GM23338 (cell line): ENCODE data around the gene R3HDM4. TPM values are rescaled to one million over a fixed set of nuclear protein-coding genes. Genes with fewer than 3 reads are reported as not detected.

Experiments used
- ATAC-seq: fragments of 200-7000 bp; cut with Tn5 transposase; 3 replicates; pipeline ENCODE4 v1.9.1; 2020
- DNase-seq: peaks from one replicate; pipeline ENCODE4 v3.0.0-alpha.2; 2015; ENCODE audit warnings: low spot score
- H2AFZ ChIP-seq: fragments of 200-600 bp; sonication (generic); 2 replicates; pipeline ENCODE4 v1.8.0; 2016; ENCODE audit warnings: antibody characterized with exemption, mild to moderate bottlenecking, moderate library complexity
- H3F3A ChIP-seq: fragments of 200-600 bp; sonication (generic); replicated peaks from 2 replicates; pipeline ENCODE4 v1.8.0; 2017; ENCODE audit warnings: antibody characterized with exemption, mixed run types, low read depth
- H3K27ac ChIP-seq: fragments of 200-600 bp; sonication (generic); 2 replicates; pipeline ENCODE4 v1.6.1; 2016; ENCODE audit warnings: low read depth
- H3K27me3 ChIP-seq: fragments of 200-600 bp; sonication (generic); 2 replicates; pipeline ENCODE4 v1.8.0; 2016; ENCODE audit warnings: mild to moderate bottlenecking, mixed run types, moderate library complexity; ENCODE audit not compliant: insufficient read depth
- H3K36me3 ChIP-seq: fragments of 200-600 bp; sonication (generic); 2 replicates; pipeline ENCODE4 v1.8.0; 2016; ENCODE audit warnings: mild to moderate bottlenecking; ENCODE audit not compliant: insufficient read depth
- H3K4me1 ChIP-seq: fragments of 200-600 bp; sonication (generic); 2 replicates; pipeline ENCODE4 v1.8.0; 2016; ENCODE audit warnings: mild to moderate bottlenecking, moderate library complexity; ENCODE audit not compliant: insufficient read depth
- H3K4me2 ChIP-seq: fragments of 200-600 bp; sonication (generic); 2 replicates; pipeline ENCODE4 v1.7.1; 2017; ENCODE audit warnings: mixed run types
- H3K4me3 ChIP-seq: fragments of 200-600 bp; sonication (generic); 2 replicates; pipeline ENCODE4 v1.6.1; 2016; ENCODE audit warnings: mixed run types
- H3K79me2 ChIP-seq: fragments of 200-600 bp; sonication (generic); replicated peaks from 2 replicates; pipeline ENCODE4 v1.8.0; 2017; ENCODE audit warnings: mild to moderate bottlenecking; ENCODE audit not compliant: insufficient read depth
- H3K9me2 ChIP-seq: fragments of 200-600 bp; sonication (generic); 2 replicates; pipeline ENCODE4 v1.8.0; 2017; ENCODE audit not compliant: insufficient read depth
- H4K20me1 ChIP-seq: fragments of 200-600 bp; sonication (generic); replicated peaks from 2 replicates; pipeline ENCODE4 v1.8.0; 2017; ENCODE audit warnings: mild to moderate bottlenecking; ENCODE audit not compliant: insufficient read depth
- H3K27ac Mint-ChIP-seq: 2 replicates; pipeline ENCODE4 v1.8.0; 2020; ENCODE audit warnings: inconsistent platforms, mild to moderate bottlenecking, moderate library complexity, mixed read lengths
- H3K27me3 Mint-ChIP-seq: 3 replicates; pipeline ENCODE4 v1.8.0; 2022; ENCODE audit warnings: low read depth, mild to moderate bottlenecking, moderate library complexity, mixed read lengths, inconsistent platforms; ENCODE audit not compliant: insufficient read depth, poor library complexity
- H3K36me3 Mint-ChIP-seq: 3 replicates; pipeline ENCODE4 v1.8.0; 2021; ENCODE audit warnings: low read depth, mild to moderate bottlenecking, inconsistent platforms, moderate library complexity, mixed read lengths
- H3K4me1 Mint-ChIP-seq: 3 replicates; pipeline ENCODE4 v1.8.0; 2020; ENCODE audit warnings: mild to moderate bottlenecking, inconsistent platforms, mixed read lengths
- H3K4me3 Mint-ChIP-seq: 3 replicates; pipeline ENCODE4 v1.8.0; 2021; ENCODE audit warnings: moderate library complexity, mild to moderate bottlenecking, inconsistent platforms, mixed read lengths
- H3K9me3 Mint-ChIP-seq: 3 replicates; pipeline ENCODE4 v1.8.0; 2020; ENCODE audit warnings: moderate library complexity, mild to moderate bottlenecking, inconsistent platforms, mixed read lengths
- CREB1 ChIP-seq: fragments of 250-450 bp; sonication (Bioruptor Pico); IDR thresholded peaks from 2 replicates; pipeline ENCODE4 v1.5.0; 2020; ENCODE audit warnings: low read depth, mild to moderate bottlenecking, moderate library complexity
- EZH2 ChIP-seq: fragments of 200-600 bp; sonication (generic); IDR thresholded peaks from one replicate; pipeline ENCODE4 v1.8.0; 2017; ENCODE audit warnings: antibody characterized with exemption, mild to moderate bottlenecking, low read depth; ENCODE audit not compliant: unreplicated experiment
- EZH2phosphoT487 ChIP-seq: fragments of 200-600 bp; sonication (generic); IDR thresholded peaks from one replicate; pipeline ENCODE4 v1.8.1; 2018; ENCODE audit warnings: antibody characterized with exemption; ENCODE audit not compliant: unreplicated experiment
- JUNB ChIP-seq: IDR thresholded peaks from one replicate; pipeline ENCODE4 v1.6.1; 2016; ENCODE audit warnings: antibody characterized with exemption; ENCODE audit not compliant: unreplicated experiment
- NANOG ChIP-seq: IDR thresholded peaks from 2 replicates; pipeline ENCODE4 v1.6.1; 2016; ENCODE audit warnings: antibody characterized with exemption, borderline replicate concordance
- POLR2AphosphoS5 ChIP-seq: IDR thresholded peaks from 2 replicates; pipeline ENCODE4 v1.6.1; 2016; ENCODE audit warnings: antibody characterized with exemption, low read depth
- STAT1 ChIP-seq: IDR thresholded peaks from one replicate; pipeline ENCODE4 v1.6.1; 2016; ENCODE audit warnings: antibody characterized with exemption; ENCODE audit not compliant: unreplicated experiment
- ZNF114 ChIP-seq: fragments of 250-450 bp; sonication (Bioruptor Pico); IDR thresholded peaks from 2 replicates; pipeline ENCODE4 v1.5.0; 2020; ENCODE audit warnings: mild to moderate bottlenecking, moderate library complexity
- ZNF331 ChIP-seq: fragments of 250-450 bp; sonication (Bioruptor Pico); IDR thresholded peaks from 2 replicates; pipeline ENCODE4 v1.5.0; 2020; ENCODE audit warnings: low read depth, mild to moderate bottlenecking, moderate library complexity
- polyA plus RNA-seq: library from polyadenylated mRNA; unstranded; fragments of >200 nt; fragmentation: Nextera tagmentation; extraction: Ambion mirVana; gene quantifications from 2 replicates; pipeline ENCODE4 v1.2.1, GENCODE V29; 2016
- total RNA-seq: library from RNA; depleted of rRNA; stranded (reverse); fragments of >200 nt; shearing (Covaris generic); gene quantifications from 2 replicates; pipeline ENCODE4 v1.2.3, GENCODE V29; 2014
- TF ChIP-seq, protein P1 (sequence below): IDR thresholded peaks from 2 replicates; pipeline ENCODE4 v1.6.1; 2016; ENCODE audit warnings: antibody characterized with exemption
- TF ChIP-seq, protein P2 (sequence below): fragments of 250-450 bp; sonication (Bioruptor Pico); IDR thresholded peaks from 2 replicates; pipeline ENCODE4 v1.5.0; 2020; ENCODE audit warnings: mild to moderate bottlenecking, moderate library complexity
- TF ChIP-seq, protein P3 (sequence below): IDR thresholded peaks from one replicate; pipeline ENCODE4 v1.6.1; 2018; ENCODE audit warnings: antibody characterized with exemption; ENCODE audit not compliant: unreplicated experiment
- TF ChIP-seq, protein P4 (sequence below), 2 experiments: fragments of 200-600 bp in 1 of 2; sonication (generic) in 1 of 2; conservative IDR thresholded peaks; 2 replicates each; pipeline versions ENCODE4 v1.5.1 to v1.6.1; 2016 to 2017; ENCODE audit warnings: antibody characterized with exemption in 2 of 2, low read depth in 2 of 2, mild to moderate bottlenecking in 2 of 2, moderate library complexity in 1 of 2

Gene R3HDM4
- total and polyA plus RNA-seq, 2 experiments from 2014 or later, result 76.5 to 87.1 TPM

DNA sequence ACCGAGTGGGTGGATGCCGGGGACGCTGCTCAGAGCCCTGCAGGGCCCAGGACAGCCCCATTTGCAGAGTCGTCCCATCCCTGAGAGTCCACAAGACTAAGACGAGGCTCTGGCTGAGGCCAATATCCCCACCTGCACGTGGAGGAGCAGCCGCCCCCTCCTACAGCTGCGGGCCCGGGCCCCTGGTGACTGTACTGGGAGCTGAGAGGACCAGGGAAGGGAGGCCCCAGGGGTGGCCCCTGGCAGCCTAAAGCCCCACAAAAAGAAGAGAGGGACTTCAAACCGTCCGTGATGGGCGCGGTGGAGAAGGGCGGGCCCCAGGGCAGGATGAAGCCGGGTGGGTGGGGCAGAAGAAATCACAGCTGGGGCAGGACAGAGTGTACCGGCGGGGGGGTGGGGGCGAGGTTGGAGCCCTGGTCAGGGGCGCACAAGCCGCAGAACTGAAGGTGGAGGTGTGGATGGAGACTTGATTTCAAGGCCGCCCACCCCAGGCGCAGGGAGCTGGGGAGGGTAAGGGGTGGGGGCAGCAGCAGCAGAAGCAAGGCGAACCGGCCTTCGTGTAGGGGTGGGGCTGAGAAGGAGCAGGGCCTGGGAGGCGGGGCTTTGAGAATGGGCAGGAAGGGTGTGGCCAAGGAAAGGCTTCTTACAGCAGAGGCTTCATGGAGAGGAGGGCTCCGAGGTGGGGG lies 40.6 kb downstream of the R3HDM4 start:
- Mint-ChIP-seq H3K27ac (no peak overlapping the region), H3K4me1 (peaks cover 2% of the 10 kb centered on the region), H3K27me3 (peaks cover 28% of the 10 kb centered on the region), H3K4me3 (no peak overlapping the region), H3K9me3 (peaks cover 11% of the 10 kb centered on the region), H3K36me3 (peaks cover 48% of the 10 kb centered on the region)
- Histone ChIP-seq H3F3A (peaks cover 19% of the 10 kb centered on the region), H3K27me3 (no peaks in the 10 kb centered on the region), H3K4me2 (no peak overlapping the region), H3K4me1 (no peaks in the 10 kb centered on the region), H3K4me3 (no peak overlapping the region), H3K36me3 (no peaks in the 10 kb centered on the region; the same call in 1 of the 2 replicates), H4K20me1 (no peaks in the 10 kb centered on the region), H3K27ac (no peak overlapping the region), H3K9me2 (no peaks in the 10 kb centered on the region), H2AFZ (no peak overlapping the region), H3K79me2 (no peaks in the 10 kb centered on the region)
- DNase-seq (peak; percentile 82), ATAC-seq (peak; percentile 38)
- TF ChIP-seq, protein P1, sequence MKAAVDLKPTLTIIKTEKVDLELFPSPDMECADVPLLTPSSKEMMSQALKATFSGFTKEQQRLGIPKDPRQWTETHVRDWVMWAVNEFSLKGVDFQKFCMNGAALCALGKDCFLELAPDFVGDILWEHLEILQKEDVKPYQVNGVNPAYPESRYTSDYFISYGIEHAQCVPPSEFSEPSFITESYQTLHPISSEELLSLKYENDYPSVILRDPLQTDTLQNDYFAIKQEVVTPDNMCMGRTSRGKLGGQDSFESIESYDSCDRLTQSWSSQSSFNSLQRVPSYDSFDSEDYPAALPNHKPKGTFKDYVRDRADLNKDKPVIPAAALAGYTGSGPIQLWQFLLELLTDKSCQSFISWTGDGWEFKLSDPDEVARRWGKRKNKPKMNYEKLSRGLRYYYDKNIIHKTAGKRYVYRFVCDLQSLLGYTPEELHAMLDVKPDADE, result no peak
- TF ChIP-seq JUNB (no peak), EZH2phosphoT487 (no peak), CREB1 (CRISPR knock-in tag) (no peak), STAT1 (no peak), POLR2AphosphoS5 (no peak), EZH2 (no peak), NANOG (no peak), ZNF331 (no peak), ZNF114 (CRISPR knock-in tag) (no peak)
- TF ChIP-seq, protein P2, sequence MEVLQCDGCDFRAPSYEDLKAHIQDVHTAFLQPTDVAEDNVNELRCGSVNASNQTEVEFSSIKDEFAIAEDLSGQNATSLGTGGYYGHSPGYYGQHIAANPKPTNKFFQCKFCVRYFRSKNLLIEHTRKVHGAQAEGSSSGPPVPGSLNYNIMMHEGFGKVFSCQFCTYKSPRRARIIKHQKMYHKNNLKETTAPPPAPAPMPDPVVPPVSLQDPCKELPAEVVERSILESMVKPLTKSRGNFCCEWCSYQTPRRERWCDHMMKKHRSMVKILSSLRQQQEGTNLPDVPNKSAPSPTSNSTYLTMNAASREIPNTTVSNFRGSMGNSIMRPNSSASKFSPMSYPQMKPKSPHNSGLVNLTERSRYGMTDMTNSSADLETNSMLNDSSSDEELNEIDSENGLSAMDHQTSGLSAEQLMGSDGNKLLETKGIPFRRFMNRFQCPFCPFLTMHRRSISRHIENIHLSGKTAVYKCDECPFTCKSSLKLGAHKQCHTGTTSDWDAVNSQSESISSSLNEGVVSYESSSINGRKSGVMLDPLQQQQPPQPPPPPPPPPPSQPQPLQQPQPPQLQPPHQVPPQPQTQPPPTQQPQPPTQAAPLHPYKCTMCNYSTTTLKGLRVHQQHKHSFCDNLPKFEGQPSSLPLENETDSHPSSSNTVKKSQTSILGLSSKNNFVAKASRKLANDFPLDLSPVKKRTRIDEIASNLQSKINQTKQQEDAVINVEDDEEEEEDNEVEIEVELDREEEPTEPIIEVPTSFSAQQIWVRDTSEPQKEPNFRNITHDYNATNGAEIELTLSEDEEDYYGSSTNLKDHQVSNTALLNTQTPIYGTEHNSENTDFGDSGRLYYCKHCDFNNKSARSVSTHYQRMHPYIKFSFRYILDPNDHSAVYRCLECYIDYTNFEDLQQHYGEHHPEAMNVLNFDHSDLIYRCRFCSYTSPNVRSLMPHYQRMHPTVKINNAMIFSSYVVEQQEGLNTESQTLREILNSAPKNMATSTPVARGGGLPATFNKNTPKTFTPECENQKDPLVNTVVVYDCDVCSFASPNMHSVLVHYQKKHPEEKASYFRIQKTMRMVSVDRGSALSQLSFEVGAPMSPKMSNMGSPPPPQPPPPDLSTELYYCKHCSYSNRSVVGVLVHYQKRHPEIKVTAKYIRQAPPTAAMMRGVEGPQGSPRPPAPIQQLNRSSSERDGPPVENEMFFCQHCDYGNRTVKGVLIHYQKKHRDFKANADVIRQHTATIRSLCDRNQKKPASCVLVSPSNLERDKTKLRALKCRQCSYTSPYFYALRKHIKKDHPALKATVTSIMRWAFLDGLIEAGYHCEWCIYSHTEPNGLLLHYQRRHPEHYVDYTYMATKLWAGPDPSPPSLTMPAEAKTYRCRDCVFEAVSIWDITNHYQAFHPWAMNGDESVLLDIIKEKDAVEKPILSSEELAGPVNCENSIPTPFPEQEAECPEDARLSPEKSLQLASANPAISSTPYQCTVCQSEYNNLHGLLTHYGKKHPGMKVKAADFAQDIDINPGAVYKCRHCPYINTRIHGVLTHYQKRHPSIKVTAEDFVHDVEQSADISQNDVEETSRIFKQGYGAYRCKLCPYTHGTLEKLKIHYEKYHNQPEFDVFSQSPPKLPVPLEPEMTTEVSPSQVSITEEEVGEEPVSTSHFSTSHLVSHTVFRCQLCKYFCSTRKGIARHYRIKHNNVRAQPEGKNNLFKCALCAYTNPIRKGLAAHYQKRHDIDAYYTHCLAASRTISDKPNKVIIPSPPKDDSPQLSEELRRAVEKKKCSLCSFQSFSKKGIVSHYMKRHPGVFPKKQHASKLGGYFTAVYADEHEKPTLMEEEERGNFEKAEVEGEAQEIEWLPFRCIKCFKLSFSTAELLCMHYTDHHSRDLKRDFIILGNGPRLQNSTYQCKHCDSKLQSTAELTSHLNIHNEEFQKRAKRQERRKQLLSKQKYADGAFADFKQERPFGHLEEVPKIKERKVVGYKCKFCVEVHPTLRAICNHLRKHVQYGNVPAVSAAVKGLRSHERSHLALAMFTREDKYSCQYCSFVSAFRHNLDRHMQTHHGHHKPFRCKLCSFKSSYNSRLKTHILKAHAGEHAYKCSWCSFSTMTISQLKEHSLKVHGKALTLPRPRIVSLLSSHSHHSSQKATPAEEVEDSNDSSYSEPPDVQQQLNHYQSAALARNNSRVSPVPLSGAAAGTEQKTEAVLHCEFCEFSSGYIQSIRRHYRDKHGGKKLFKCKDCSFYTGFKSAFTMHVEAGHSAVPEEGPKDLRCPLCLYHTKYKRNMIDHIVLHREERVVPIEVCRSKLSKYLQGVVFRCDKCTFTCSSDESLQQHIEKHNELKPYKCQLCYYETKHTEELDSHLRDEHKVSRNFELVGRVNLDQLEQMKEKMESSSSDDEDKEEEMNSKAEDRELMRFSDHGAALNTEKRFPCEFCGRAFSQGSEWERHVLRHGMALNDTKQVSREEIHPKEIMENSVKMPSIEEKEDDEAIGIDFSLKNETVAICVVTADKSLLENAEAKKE (CRISPR knock-in tag), result no peak
- TF ChIP-seq, protein P3, sequence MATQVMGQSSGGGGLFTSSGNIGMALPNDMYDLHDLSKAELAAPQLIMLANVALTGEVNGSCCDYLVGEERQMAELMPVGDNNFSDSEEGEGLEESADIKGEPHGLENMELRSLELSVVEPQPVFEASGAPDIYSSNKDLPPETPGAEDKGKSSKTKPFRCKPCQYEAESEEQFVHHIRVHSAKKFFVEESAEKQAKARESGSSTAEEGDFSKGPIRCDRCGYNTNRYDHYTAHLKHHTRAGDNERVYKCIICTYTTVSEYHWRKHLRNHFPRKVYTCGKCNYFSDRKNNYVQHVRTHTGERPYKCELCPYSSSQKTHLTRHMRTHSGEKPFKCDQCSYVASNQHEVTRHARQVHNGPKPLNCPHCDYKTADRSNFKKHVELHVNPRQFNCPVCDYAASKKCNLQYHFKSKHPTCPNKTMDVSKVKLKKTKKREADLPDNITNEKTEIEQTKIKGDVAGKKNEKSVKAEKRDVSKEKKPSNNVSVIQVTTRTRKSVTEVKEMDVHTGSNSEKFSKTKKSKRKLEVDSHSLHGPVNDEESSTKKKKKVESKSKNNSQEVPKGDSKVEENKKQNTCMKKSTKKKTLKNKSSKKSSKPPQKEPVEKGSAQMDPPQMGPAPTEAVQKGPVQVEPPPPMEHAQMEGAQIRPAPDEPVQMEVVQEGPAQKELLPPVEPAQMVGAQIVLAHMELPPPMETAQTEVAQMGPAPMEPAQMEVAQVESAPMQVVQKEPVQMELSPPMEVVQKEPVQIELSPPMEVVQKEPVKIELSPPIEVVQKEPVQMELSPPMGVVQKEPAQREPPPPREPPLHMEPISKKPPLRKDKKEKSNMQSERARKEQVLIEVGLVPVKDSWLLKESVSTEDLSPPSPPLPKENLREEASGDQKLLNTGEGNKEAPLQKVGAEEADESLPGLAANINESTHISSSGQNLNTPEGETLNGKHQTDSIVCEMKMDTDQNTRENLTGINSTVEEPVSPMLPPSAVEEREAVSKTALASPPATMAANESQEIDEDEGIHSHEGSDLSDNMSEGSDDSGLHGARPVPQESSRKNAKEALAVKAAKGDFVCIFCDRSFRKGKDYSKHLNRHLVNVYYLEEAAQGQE, result no peak
- TF ChIP-seq, protein P4, sequence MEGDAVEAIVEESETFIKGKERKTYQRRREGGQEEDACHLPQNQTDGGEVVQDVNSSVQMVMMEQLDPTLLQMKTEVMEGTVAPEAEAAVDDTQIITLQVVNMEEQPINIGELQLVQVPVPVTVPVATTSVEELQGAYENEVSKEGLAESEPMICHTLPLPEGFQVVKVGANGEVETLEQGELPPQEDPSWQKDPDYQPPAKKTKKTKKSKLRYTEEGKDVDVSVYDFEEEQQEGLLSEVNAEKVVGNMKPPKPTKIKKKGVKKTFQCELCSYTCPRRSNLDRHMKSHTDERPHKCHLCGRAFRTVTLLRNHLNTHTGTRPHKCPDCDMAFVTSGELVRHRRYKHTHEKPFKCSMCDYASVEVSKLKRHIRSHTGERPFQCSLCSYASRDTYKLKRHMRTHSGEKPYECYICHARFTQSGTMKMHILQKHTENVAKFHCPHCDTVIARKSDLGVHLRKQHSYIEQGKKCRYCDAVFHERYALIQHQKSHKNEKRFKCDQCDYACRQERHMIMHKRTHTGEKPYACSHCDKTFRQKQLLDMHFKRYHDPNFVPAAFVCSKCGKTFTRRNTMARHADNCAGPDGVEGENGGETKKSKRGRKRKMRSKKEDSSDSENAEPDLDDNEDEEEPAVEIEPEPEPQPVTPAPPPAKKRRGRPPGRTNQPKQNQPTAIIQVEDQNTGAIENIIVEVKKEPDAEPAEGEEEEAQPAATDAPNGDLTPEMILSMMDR (conservative IDR thresholded peaks at IDR 0.05; ENCODE audit: low read depth in 2 of 2), result no peak
